Measurements from ENCODE around the gene ACD.

ACD gene

DNA sequence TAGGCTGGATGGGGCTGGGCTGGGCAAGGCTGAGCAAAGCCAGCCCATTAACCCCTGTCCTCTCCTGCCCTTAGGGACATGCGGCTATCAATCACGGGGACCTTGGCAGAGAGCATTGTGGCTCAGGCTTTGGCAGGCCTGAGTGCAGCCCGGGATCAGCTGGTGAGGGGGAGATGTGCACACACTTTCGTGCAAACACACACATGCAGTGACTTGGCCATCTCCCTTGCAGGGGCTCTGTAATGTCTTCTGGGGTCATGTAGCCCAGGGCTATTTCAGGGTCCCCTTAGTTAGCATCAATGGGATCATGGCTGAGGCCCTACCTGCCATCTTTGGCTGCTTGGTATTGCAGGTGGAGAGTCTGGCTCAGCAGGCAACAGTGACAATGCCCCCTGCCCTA is 8.2 kb downstream of the ACD start:
- no peak for DNase-seq
- in situ Hi-C loops (cut with MboI; ENCODE audit: low pct_unique_long_range_greater_than_20kb, low sequenced_read_pairs), result loop anchor here (10.0 kb wide), 1 partner anchor 107 kb away; no protein-coding TSS in a partner anchor

DNA sequence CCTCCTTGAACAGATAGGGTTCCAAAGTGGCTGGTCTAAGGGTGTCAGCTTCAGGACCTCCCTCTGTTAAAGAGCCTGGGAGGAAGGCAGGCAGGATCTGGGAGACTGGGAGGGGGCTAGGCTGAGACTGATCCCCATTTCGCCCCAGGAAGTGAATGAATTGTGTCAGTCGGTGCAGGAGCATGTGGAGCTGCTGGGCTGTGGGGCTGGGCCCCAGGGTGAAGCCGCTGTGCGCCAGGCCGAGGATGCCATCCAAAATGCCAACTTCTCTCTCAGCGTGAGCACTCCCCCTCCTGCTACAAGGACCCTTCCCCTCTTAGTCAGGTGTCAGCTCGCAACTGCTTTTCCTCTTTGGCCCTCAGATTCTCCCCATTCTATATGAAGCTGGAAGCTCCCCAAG is 9.0 kb downstream of the ACD start:
- in situ Hi-C loops (cut with MboI; ENCODE audit: low pct_unique_long_range_greater_than_20kb, low sequenced_read_pairs), result loop anchor here (10.0 kb wide), 1 partner anchor 106 kb away; no protein-coding TSS in a partner anchor
- no peak for DNase-seq

DNA sequence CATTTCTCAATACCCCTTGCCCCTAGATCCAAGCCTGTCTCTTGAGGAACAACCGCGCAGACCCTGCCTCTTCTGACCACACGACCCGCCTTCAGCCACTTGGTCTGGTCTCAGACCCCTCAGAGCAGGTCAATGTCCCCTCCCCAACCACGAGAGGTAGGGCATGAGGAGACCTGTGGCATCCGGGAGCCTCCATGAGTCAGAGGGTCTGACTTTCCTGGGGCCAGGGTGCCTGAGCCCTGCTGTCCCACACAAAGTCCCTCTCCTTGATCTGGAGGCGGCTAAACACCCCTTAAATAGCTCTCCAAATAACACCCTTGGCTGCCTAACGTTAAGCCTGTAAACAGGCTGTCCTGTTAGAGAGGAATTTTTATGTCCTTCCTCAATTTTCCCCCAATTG is 10.0 kb downstream of the ACD start:
- in situ Hi-C loops (cut with MboI; ENCODE audit: low pct_unique_long_range_greater_than_20kb, low sequenced_read_pairs), result loop anchor here (10.0 kb wide), 1 partner anchor 105 kb away; no protein-coding TSS in a partner anchor
- no peak for DNase-seq

DNA sequence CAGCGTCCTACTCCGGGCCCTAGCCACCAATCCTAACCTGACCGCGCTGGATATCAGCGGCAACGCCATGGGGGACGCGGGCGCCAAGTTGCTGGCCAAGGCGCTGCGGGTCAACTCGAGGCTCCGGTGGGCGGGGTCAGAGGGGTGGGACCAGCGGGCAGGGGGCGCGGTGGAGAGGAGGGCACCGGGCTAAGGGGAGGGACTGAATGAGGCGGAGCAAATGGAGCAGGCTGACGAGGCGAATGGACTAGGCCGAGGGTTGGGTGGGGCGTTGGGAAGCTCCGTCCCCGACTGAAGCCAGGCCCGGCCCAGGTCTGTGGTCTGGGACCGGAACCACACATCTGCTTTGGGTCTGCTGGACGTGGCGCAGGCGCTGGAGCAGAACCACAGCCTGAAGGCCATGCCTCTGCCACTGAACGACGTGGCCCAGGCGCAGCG is 10.5 kb downstream of the ACD start:
- DNase-seq, result no peak
- in situ Hi-C loops (cut with MboI; ENCODE audit: low pct_unique_long_range_greater_than_20kb, low sequenced_read_pairs), result no loop called here

DNA sequence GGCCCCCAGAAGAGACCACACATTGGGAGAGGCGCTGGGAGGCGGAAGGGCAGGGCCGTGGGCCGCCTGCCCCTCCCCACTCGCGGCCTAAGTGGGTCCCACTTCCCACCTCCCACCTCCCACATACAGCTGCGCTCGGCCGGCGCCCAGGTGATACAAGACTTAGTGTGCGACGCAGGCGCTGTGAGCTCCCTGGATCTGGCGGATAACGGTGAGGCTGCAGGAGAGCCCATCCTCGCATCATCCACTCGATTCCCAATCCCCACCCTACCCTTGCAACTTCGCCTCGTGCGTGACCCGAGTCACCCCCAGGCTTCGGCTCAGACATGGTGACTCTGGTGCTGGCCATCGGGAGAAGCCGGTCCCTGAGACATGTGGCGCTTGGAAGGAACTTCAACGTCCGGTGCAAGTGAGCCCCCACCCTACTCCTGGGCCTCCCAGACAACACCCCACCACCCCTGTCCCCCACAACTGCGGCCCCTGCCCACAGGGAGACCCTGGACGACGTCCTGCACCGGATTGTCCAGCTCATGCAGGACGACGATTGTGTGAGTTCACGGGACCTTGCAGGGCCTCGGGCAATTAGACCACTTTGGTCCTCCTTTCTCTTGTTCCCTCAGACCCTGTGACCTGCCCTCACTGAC is 11.2 kb downstream of the ACD start:
- DNase-seq, result no peak
- in situ Hi-C loops (cut with MboI; ENCODE audit: low pct_unique_long_range_greater_than_20kb, low sequenced_read_pairs), result no loop called here

DNA sequence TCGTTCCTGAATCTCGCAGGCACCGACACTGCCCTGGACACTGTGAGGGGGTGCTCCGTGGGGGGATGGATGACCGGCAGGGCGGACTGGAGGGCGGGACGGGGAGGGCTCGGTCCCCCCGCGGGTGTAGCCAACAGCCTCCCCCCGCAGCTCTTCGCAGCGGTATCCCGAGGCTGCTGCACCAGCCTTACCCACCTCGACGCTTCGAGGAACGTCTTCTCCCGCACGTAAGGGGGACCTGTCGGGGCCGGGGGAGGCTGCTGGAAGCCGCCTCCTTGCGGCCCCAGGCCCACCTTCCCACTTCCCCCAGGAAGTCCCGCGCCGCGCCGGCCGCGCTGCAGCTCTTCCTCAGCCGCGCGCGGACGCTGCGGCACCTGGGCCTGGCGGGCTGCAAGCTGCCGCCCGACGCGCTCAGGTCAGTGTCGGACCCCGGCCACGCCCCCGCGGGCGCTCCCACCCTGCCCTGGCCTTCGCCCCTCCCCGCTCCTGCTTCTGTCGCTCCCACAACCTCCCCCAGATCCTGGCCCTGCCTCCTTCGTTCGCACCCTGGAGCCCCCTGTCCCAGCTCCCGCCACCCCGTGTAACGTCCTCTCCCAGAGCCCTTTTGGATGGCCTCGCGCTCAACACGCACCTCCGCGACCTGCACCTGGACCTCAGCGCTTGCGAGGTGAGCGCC is 11.8 kb downstream of the ACD start:
- no peak for DNase-seq
- in situ Hi-C loops (cut with MboI; ENCODE audit: low pct_unique_long_range_greater_than_20kb, low sequenced_read_pairs), result no loop called here

DNA sequence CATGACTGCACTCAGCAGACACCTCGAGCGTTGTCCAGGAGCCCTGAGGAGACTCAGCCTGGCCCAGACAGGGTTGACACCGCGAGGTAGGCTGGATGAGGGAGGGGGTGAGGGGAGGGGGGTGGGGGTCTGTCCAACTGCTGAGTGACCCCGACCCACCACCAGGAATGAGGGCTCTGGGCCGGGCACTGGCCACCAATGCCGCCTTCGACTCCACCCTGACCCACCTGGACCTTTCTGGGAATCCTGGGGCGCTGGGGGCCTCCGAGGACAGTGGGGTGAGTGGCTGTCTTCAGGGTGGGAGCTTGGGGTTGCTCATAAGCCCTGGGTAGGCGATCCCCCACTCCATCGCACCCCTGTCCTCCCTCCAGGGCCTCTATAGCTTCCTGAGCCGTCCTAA is 12.4 kb downstream of the ACD start:
- DNase-seq, result no peak
- in situ Hi-C loops (cut with MboI; ENCODE audit: low pct_unique_long_range_greater_than_20kb, low sequenced_read_pairs), result no loop called here

DNA sequence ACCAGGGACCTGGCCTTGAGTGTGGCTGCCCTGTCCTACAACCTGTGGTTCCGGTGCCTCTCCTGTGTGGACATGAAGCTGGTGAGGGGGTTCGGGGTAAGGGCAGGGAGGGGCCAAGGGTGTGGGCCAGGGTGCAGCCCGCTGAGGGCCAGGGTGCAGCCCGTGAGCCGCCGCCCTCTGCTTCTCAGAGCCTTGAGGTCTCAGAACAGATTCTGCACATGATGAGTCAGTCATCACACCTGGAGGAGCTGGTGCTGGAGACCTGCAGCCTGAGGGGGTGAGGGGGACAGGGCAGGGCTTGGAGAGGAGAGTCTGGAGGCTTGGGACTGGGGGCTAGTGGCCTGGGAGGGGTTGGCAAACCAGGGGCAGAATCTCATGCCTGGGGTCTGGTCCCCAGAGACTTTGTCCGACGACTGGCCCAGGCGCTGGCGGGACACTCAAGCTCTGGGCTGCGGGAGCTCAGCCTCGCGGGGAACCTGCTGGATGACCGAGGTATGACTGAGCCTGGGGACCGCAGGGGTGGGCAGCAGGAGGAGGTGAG is 12.9 kb downstream of the ACD start:
- in situ Hi-C loops (cut with MboI; ENCODE audit: low pct_unique_long_range_greater_than_20kb, low sequenced_read_pairs), result no loop called here

DNA sequence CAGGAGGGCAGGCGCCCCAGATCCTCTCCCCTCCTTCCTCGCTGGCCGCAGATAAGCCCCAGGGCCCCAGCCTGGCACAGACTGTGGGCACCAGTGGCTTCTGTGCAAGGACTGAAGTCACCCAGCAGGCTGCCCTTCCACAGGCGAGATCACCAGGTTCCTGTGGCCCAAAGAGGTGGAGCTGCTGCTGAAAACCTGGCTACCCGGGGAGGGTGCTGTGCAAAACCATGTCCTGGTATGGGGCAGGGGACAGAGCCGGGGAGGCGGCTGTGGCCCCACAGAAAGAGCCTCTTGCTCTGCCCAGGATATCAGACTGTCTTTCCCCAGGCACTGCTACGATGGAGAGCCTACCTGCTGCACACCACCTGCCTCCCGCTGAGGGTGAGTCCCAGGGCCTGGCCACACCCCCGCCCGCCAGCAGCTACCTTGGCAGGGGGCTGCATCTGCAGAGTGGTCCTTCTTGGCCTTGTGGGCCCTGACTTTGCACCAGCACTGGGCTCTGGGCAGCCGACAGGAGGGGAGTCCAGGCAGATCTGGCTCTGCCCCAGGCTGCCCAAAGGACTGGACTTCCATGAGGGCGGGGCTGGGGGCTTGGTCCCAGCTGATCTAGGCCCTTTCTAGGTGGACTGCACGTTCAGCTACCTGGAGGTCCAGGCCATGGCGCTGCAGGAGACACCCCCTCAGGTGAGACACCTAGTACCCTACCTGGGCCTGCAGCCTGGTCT is 14.5 kb downstream of the ACD start:
- no peak for DNase-seq

More for the DNA sequence above, 12.9 kb downstream of the ACD start:
- DNase-seq, result no peak

DNA sequence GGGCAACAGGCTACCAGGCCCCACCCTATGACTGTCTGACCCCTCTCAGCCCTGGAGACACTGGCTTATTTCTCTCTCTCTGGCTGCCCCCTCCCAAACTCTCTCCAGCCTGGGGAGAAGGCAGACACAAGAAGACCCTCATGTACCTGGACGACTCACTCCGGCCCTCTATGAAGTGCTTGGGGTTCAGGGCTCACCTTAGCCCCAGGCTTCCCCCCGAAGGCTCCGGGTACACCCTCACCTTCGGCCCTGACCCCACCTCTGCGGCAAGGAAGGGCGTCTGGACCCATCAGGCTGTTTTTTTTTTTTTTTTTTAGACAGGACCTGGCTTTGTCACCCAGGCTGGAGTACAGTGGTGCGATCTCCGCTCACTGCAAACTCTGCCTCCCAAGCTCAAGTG is 16.0 kb downstream of the ACD start:
- no peak for DNase-seq
- in situ Hi-C loops (cut with MboI; ENCODE audit: low pct_unique_long_range_greater_than_20kb, low sequenced_read_pairs), result no loop called here

More for the DNA sequence above, 14.5 kb downstream of the ACD start:
- in situ Hi-C loops (cut with MboI; ENCODE audit: low pct_unique_long_range_greater_than_20kb, low sequenced_read_pairs), result no loop called here

DNA sequence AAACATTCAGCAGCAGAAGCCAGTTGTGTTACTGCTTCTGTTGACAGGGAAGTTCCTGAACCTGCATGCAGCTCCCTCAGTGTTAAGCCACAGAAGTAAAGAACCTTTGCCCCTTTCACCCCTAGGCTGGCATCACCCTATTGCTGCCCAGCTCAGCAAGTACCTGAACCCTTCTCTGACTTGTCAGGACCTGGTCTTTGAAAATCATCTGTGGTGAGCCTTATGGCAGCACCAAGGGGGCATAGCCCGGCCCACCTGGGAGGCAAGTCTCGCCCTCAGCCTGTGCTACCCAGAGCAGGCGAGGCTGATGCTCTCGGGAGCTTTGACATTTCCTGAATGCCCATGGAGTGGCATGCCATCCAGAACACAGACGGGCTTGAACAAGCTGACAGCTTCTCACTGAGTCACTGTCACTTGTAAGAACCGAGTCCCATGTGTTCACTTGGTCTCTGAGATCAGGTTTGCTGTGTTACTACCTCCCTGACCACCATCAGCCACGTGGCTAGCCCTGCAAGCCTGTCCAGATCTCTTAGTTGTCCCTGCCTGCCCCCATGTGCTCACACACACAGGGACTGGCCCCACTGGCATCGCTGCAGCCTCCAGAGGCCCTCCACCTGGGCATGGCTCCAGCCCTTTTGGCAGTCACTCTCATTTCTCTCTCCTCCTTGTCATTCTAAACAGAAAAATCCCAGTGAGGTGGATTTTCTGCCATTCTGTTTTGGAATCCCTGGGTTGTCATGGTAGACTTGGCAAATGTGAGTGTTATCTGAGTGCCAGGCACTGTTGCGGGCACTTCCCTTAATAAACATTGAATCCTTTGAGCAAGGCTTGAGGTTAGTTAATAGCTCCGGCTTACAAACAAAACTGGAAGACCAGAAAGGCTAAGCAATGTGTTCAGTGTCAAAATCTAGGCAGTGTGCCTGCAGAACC is 18.0 kb downstream of the ACD start:
- in situ Hi-C loops (cut with MboI; ENCODE audit: low pct_unique_long_range_greater_than_20kb, low sequenced_read_pairs), result no loop called here
- no peak for DNase-seq

DNA sequence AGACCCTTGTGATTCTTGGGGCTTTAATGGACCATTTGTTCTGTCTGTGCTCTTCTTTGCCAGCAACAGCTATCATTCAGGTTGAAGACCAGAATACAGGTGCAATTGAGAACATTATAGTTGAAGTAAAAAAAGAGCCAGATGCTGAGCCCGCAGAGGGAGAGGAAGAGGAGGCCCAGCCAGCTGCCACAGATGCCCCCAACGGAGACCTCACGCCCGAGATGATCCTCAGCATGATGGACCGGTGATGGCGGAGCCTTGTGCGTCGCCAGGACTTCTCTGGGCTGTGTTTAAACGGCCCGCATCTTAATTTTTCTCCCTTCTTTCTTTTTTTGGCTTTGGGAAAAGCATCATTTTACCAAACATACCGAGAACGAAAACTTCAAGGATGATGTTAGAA is 22.4 kb downstream of the ACD start:
- no peak for DNase-seq
- in situ Hi-C loops (cut with MboI; ENCODE audit: low pct_unique_long_range_greater_than_20kb, low sequenced_read_pairs), result no loop called here

DNA sequence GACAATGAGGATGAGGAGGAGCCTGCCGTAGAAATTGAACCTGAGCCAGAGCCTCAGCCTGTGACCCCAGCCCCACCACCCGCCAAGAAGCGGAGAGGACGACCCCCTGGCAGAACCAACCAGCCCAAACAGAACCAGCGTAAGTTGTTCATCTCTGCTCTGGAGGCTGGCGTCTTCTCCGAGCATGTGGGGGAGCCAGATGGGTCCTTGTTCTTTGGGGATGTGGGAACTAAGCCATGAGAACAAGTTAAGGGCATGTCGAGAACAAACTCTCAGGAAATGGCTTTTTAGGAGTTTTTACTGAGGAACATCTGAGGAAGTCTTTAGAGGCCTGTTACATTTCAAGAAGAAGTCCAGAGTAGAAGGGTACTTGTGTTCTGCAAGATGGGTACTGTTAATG is 23.3 kb downstream of the ACD start:
- in situ Hi-C loops (cut with MboI; ENCODE audit: low pct_unique_long_range_greater_than_20kb, low sequenced_read_pairs), result no loop called here
- no peak for DNase-seq

DNA sequence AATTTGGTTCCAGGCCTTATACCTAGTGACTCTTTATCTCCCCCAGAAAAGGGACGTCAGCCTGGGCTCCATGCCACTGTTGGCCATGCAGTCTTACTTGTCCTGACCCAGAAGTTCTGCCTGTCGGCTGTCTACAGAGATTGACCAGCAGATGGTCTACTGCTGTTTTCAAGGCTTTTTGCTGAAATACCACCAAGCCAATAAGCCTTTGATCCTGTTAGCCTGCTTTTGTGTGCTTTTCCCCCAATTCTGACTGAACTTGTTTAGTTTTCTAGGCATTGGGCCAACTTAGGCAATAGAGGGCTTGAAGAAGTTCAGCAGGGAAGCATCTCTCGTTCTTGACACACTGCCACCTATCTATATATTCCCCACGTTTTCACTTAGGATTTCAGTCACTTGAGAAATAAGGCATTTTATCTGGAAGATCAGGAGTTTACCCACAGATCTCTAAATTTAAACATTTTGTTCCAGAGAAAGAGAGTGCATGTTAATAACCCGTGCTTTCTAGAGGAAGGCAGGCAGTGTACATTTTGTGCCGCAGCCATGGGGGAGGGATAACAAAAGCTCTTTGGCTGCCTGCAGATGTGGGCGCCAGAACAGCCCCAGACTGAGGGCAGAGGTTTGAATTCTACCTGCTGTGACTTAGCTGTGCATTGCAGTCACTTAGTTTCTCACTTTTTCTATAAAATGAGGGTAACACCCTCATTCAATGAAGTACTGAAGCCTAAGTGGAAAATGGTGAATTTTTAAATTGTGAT is 27.5 kb downstream of the ACD start:
- DNase-seq, result no peak
- in situ Hi-C loops (cut with MboI; ENCODE audit: low pct_unique_long_range_greater_than_20kb, low sequenced_read_pairs), result no loop called here

DNA sequence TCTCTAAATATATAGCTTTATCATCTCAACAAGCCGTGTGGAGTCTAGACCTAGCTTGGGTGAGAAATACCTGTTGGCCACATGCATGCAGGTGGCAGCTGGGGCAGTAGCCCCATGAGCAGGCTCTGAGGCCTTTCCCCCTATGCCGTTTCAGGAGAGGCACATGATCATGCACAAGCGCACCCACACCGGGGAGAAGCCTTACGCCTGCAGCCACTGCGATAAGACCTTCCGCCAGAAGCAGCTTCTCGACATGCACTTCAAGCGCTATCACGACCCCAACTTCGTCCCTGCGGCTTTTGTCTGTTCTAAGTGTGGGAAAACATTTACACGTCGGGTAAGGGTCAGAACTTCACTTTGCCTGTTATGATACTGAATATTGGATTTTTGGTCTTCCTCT is 31.8 kb downstream of the ACD start:
- in situ Hi-C loops (cut with MboI; ENCODE audit: low pct_unique_long_range_greater_than_20kb, low sequenced_read_pairs), result no loop called here
- DNase-seq, result no peak

DNA sequence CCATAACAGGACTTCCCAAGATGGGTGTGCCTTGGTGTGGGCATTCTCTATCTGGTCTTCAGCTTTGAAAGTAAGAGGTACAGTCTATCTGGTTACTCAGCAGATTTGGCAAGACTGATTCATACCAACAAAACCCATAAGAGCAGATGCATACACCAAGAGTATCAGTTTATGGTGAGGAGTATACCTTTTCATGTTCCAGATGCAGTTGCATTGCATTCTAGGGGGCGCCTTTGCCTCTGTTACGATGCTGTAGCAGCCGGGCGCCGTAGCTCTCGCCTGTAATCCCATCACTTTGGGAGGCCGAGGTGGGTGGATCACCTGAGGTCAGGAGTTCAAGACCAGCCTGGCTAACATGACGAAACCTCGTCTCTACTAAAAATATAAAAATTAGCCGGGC is 46.3 kb downstream of the ACD start:
- DNase-seq, result no peak
- in situ Hi-C loops (cut with MboI; ENCODE audit: low pct_unique_long_range_greater_than_20kb, low sequenced_read_pairs), result no loop called here

DNA sequence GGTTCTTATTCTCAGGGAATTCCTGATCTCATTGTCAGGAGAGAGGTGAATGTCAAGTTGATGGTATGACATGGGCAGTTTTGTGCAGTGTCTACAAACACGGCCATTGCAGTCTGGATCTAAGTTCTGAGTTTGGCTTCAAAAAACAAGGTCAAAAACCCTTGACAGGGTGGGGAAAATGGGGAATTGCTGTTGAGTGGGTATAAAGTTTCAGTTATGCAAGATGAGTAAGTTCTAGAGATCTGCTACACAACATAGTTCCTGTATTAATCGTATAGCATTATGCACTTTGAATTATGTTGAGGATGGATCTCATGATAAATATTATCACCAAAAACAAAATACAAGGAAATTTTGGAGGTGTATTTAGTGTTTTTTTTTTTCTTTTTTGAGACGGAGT is 51.7 kb downstream of the ACD start:
- no peak for DNase-seq
- in situ Hi-C loops (cut with MboI; ENCODE audit: low pct_unique_long_range_greater_than_20kb, low sequenced_read_pairs), result no loop called here

Data from KBM-7 (cell line).